COR-L47 (cell line): ENCODE measurements around the gene VMAC.
"Not testable (repeated sequence)": the region's sequence is repeated elsewhere in the genome, so short reads cannot be mapped to it uniquely, and the experiment has no call there.

Source experiments
- DNase-seq: peaks from one replicate; lab custom pipeline; 2025; lab: John Stamatoyannopoulos, UW

The VMAC gene

GRCh38 chr19:5883157-5883873 is 21.4 kb upstream of the VMAC start:
- not testable (repeated sequence) for DNase-seq

GRCh38 chr19:5884065-5884811 is 20.4 kb upstream of the VMAC start:
- DNase-seq: not testable (repeated sequence)

GRCh38 chr19:5889288-5889971 is 15.2 kb upstream of the VMAC start:
- no peak for DNase-seq

GRCh38 chr19:5890099-5890498 is 14.6 kb upstream of the VMAC start:
- DNase-seq: no peak

- no peak for DNase-seq
These were observed 13.1 kb upstream of the VMAC start for GRCh38 chr19:5891572-5891937.

- no peak for DNase-seq
These were observed 12.5 kb upstream of the VMAC start for GRCh38 chr19:5891938-5892771.

GRCh38 chr19:5892772-5893275 is 11.8 kb upstream of the VMAC start:
- DNase-seq: no peak

- no peak for DNase-seq
These were observed 11.3 kb upstream of the VMAC start for GRCh38 chr19:5893296-5893903.

GRCh38 chr19:5893907-5894703 is 10.6 kb upstream of the VMAC start:
- no peak for DNase-seq

- no peak for DNase-seq
These were observed 9.8 kb upstream of the VMAC start for GRCh38 chr19:5894704-5895349.

GRCh38 chr19:5895409-5895808 is 9.3 kb upstream of the VMAC start:
- no peak for DNase-seq

GRCh38 chr19:5895890-5896289 is 8.8 kb upstream of the VMAC start:
- DNase-seq: no peak

- DNase-seq: no peak
These were observed 8.2 kb upstream of the VMAC start for GRCh38 chr19:5896365-5897076.

GRCh38 chr19:5897189-5897969 is 7.3 kb upstream of the VMAC start:
- no peak for DNase-seq

- no peak for DNase-seq
These were observed 4.7 kb upstream of the VMAC start for GRCh38 chr19:5899728-5900526.

GRCh38 chr19:5900976-5901375 is 3.7 kb upstream of the VMAC start:
- no peak for DNase-seq

GRCh38 chr19:5903056-5903623 is 1.5 kb upstream of the VMAC start:
- no peak for DNase-seq
